Caki2 (cell line): ENCODE data around the gene DMRTC2. TPM values are rescaled to one million over a fixed set of nuclear protein-coding genes. Genes with fewer than 3 reads are reported as not detected.

Source experiments
- total RNA-seq: library from RNA; depleted of rRNA; stranded (reverse); fragments of >200 nt; shearing (Covaris generic); gene quantifications from 2 replicates; pipeline ENCODE4 v1.2.3, GENCODE V29; 2014; ENCODE audit warnings: low replicate concordance; rRNA removed

The DMRTC2 gene
- total RNA-seq, 1 experiment from 2014 or later, result not detected

Other genes with a start within 250 kb of the DMRTC2 start
- not detected in 2 replicates for gene CEACAM4, start 218.0 kb upstream of the DMRTC2 start, total RNA-seq
- not detected in 2 replicates for gene CEACAM7, start 156.8 kb upstream of the DMRTC2 start, total RNA-seq
- not detected in 2 replicates for gene CEACAM5, start 136.4 kb upstream of the DMRTC2 start, total RNA-seq
- gene CEACAM6, start 89.5 kb upstream of the DMRTC2 start, total RNA-seq, result 2.8 and 4.1 TPM in 2 replicates
- not detected in 2 replicates for gene CEACAM3, start 48.5 kb upstream of the DMRTC2 start, total RNA-seq
- gene LYPD4, start 359 bp upstream of the DMRTC2 start, total RNA-seq, result not detected in 2 replicates
- gene RPS19, start 15.2 kb downstream of the DMRTC2 start, total RNA-seq, result 3,670 and 5,241 TPM in 2 replicates
- not detected in 2 replicates for gene CD79A, start 32.2 kb downstream of the DMRTC2 start, total RNA-seq
- gene ARHGEF1, start 38.1 kb downstream of the DMRTC2 start, total RNA-seq, result 43.6 and 48.7 TPM in 2 replicates
- gene ERFL, start 83.4 kb downstream of the DMRTC2 start, total RNA-seq, result 0.37 TPM in 1 of 2 replicates, not detected in the other
- 287 and 288 TPM in 2 replicates for gene RABAC1, start 114.3 kb downstream of the DMRTC2 start, total RNA-seq
- 2.3 TPM in 1 of 2 replicates, not detected in the other for gene ATP1A3, start 149.2 kb downstream of the DMRTC2 start, total RNA-seq
- gene GRIK5, start 225.2 kb downstream of the DMRTC2 start, total RNA-seq, result not detected in 2 replicates
- 18.2 and 24.6 TPM in 2 replicates for gene ZNF574, start 231.1 kb downstream of the DMRTC2 start, total RNA-seq